Activated gamma-delta T cell treated with Interleukin-2 at 50 U/mL for 16 hours (primary cell): ENCODE measurements around the gene GSTM4.
"Not testable (repeated sequence)": the region's sequence is repeated elsewhere in the genome, so short reads cannot be mapped to it uniquely, and the experiment has no call there.

ENCODE experiments used
- DNase-seq: peaks from one replicate; pipeline ENCODE4 v3.0.0-alpha.2; 2020

The GSTM4 gene

GRCh38 chr1:109669246-109669948 is 13.5 kb downstream of the GSTM4 start:
- DNase-seq, result peak; percentile 10

DNA sequence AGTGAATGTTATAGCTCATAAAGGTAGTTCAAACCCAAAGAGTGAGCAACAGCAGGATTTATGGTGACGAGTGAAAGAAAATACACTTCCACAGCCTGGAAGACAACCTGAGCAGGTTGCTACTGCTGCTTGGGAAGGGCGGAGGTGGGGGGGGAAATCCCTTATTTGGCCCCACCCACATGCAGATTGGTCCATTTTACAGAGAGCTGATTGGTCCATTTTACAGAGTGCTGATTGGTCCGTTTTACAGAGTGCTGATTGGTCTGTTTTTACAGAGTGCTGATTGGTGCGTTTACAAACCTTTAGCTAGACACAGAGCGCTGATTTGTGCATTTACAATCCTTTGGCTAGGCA is 14.0 kb downstream of the GSTM4 start:
- not testable (repeated sequence) for DNase-seq

DNA sequence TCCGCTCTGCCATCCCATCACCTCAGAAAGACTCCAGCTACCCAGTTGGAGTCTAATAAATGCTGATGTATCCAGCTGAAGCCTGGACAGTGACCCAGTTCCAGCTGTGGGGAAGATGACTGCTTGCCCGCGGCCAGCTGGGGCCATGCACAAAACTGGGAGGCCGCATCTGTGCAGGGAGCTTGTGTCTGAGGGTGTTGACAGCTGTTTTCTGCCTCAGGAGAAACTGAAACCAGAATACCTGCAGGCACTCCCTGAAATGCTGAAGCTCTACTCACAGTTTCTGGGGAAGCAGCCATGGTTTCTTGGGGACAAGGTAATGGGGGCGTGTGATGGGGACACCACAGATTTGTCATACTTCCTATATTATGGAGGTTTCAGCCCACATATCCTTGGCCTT is 15.2 kb downstream of the GSTM4 start:
- DNase-seq, result no peak

GRCh38 chr1:109673861-109674260 is 18.0 kb downstream of the GSTM4 start:
- DNase-seq, result not testable (repeated sequence)

- not testable (repeated sequence) for DNase-seq
These were observed 20.9 kb downstream of the GSTM4 start for GRCh38 chr1:109676683-109677381.

DNA sequence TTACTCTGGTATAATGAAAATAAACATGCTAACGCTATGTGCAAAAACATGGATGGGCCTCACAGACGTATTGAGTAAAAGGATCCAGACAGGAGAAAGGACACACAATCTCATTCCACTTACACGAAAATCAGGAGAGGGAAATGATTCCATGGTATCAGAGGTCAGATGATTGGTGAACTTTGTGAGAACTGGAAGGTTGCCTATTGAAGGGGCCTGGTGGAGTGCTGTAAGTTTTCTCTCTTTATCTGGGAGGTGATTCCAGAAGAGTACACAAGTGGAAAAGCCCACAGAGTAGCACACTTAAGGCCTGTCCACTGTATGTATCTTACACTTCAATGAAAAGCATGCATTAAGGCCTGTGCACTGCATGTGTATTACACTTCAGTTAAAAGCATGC is 21.6 kb downstream of the GSTM4 start:
- DNase-seq, result no peak

DNA sequence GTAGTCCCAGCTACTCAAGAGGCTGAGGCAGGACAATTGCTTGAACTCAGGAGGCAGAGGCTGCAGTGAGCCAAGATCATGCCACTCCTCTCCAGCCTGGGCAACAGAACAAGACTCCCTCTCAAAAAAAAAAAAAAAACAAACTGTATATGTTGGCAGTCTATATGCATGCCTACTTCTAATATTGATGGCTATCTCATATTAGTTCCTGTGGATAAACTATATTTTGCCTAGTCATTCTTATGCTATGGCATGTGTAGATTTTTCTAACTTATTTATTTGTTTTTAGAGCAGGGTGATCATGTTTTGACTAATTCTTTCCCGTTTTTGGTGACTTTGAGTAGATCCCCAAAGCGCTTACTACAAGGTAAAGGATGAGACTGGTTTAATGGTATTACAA is 22.7 kb downstream of the GSTM4 start:
- not testable (repeated sequence) for DNase-seq

DNA sequence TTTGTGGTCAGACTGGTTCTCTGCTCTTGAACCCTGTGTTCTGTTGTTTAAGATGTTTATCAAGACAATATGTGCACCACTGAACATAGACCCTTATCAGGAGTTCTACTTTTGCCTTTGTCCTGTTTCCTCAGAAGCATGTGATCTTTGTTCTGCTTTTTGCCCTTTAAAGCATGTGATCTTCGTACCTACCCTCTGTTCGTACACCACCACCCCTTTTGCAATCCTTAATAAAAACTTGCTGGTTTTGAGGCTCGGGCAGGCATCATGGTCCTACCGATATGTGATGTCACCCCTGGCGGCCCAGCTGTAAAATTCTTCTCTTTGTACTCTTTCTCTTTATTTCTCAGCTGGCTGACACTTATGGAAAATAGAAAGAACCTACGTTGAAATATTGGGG is 28.9 kb downstream of the GSTM4 start:
- not testable (repeated sequence) for DNase-seq

GRCh38 chr1:109685399-109685798 is 29.5 kb downstream of the GSTM4 start:
- not testable (repeated sequence) for DNase-seq

- DNase-seq, result not testable (repeated sequence)
These were observed 30.0 kb downstream of the GSTM4 start for GRCh38 chr1:109685890-109686289.

DNA sequence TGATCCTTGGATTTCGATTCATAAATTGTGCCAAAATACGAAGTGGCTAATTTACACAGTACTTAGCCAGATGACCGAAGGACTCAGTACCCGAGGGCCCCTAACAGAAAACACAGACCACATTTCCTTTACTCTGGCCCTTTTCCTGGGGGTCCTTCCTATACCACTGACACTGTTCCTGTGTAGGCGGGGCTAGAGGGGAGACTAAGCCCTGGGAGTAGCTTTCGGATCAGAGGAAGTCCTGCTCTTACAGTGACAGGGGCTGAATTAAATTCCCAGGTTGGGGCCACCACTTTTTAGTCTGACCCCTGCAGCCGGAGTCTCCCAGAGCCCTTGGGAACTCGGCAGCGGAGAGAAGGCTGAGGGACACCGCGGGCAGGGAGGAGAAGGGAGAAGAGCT is 31.2 kb downstream of the GSTM4 start:
- DNase-seq, result not testable (repeated sequence)

- DNase-seq, result peak; percentile 82
These were observed 32.0 kb downstream of the GSTM4 start, which contains the start of gene GSTM1 for GRCh38 chr1:109687641-109688499. Gene GSTM1 (plus strand): TSS chr1:109687817. CDS start chr1:109687874, 57 bp downstream.

DNA sequence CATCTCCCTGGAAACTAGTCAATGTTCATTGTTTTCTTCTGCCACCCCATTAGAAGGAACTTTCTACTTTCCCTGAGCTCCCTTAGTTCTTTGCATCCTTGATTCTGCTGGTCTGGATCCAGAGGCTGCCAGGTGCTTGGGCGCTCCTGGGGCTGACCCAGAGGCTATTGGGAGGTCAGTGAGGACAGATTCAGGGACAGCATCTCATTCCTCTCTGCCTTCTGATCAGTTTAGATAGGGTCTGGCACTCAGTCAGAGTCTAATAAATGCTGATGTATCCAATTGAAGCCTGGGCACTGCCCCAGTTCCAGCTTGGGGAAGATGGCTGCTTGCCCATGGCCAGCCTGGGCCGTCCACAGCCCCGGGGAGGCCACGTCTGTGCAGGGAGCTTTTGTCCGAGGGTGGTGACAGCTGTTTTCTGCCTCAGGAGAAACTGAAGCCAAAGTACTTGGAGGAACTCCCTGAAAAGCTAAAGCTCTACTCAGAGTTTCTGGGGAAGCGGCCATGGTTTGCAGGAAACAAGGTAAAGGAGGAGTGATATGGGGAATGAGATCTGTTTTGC is 34.0 kb downstream of the GSTM4 start:
- no peak for DNase-seq

- no peak for DNase-seq
These were observed 35.9 kb downstream of the GSTM4 start for GRCh38 chr1:109691759-109692158.

- not testable (repeated sequence) for DNase-seq
These were observed 38.5 kb downstream of the GSTM4 start for GRCh38 chr1:109694400-109694799.

DNA sequence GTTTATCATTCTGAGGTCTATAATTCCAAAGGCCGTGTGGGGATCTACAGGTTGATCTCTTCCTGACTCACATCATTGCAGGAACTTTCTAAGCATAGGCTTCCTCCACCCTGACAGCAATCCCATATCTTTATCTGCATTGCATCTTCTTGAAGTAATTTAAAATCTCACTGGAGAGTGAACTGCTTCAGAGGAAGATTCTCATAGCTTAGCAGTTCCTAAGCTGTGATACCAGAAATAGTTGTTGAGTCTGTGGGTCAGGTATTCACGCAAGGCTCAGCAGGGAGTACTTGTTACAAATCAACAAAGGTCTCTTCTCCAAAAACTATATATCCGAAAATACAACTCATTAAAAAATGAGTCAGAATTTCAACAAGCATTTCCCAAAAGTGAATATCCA is 39.2 kb downstream of the GSTM4 start:
- not testable (repeated sequence) for DNase-seq

- no peak for DNase-seq
These were observed 41.2 kb downstream of the GSTM4 start for GRCh38 chr1:109697066-109697465.

GRCh38 chr1:109697861-109698260 is 42.0 kb downstream of the GSTM4 start:
- DNase-seq, result not testable (repeated sequence)

DNA sequence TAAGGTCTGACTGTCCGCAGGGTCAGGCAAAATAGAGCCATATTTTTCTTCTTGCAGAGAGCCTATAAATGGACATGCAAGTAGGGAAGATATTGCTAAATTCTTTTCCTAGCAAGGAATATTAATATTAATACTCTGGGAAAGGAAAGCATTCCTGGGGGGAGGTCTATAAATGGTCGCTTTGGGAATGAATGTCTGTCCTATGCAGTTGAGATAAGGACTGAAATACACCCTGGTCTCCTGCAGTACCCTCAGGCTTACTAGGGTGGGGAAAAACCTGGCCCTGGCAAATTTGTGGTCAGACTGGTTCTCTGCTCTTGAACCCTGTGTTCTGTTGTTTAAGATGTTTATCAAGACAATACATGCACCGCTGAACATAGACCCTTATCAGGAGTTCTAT is 47.0 kb downstream of the GSTM4 start:
- not testable (repeated sequence) for DNase-seq

- no peak for DNase-seq
These were observed 48.3 kb downstream of the GSTM4 start for GRCh38 chr1:109704173-109704572.

DNA sequence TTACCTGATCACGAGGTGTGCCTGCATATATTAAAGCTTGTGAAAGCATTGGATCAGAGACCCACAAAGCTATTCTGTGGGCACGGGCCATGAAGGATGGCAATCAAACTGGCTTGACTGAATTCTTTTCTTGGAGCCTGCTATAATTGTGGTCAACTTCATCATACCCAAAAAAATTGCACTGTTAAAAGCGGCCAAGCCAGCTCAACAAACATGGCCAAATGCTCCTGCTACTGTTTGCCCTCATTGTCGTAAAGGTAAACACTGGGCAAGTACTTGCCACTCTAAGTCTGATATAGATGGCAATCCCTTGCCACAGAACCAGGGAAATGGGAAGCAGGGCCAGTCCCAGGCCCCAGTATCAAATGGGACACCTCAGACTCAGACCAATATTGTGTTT is 49.5 kb downstream of the GSTM4 start:
- DNase-seq, result no peak

GRCh38 chr1:109708949-109709348 is 53.0 kb downstream of the GSTM4 start:
- not testable (repeated sequence) for DNase-seq

DNA sequence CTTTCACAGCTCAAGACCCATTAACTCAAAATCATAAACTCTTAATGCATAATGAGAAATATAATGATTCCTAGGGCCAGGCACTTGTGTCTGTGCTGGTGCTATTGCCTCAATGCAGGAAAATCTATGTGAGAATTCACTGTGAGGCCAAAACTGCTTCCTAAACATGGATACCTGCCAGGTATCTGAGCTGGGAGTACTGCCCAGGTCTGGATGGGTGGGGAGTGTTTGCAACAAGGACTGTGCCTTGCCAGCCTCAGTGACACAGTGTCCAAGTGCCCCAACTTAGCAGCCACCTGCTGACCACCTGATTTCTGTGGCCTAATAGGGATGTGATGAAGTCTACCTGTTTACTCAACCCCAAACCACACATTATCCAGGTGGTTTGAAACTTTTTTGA is 53.9 kb downstream of the GSTM4 start:
- DNase-seq, result not testable (repeated sequence)
